NCI-H524 treated with DMSO at 0.1 percent for 48 hours (cell line): ENCODE results near the gene TERT.
A peak's percentile ranks its signal among the peaks of the same experiment; 100 is the strongest.
"Not testable (repeated sequence)": the region's sequence is repeated elsewhere in the genome, so short reads cannot be mapped to it uniquely, and the experiment has no call there.

ENCODE experiments used
- DNase-seq: peaks from one replicate; lab custom pipeline; 2025; lab: John Stamatoyannopoulos, UW

The TERT gene

DNA sequence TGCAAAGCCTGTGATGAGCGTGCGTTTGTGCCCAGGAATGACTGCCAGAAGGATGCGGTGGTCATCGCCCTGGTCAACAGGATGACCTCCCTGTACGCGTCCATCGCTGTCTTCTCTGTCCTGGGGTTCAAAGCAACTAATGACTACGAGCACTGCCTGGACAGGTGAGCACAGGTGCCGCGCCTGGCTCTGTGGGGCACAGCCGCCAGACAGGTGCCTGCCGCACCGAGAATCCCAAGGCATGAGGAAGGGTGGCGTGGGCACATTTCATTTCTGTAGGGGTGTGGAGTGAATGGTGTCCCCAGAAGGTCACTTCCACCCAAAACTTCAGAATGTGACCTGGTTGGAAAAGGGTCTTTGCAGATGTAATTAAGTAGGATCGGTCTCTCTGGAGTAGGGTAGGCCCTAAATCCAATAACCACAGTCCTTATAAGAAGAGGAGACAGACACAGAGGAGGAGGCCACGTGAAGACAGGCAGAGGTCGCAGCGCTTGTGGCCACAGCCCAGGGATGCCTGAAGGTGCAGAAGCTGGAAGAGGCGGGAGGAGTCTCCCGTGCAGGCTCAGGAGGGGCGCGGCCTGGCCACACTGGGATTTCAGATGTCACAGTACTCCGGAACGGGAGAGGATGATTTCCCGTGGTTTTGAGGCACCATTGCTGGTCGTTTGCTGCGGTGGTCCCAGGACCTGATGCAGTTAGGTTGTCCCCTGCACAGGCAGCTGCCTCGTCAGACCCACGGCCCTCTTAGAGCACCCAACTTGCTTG is 54.2 kb downstream of the TERT start:
- DNase-seq = no peak

DNA sequence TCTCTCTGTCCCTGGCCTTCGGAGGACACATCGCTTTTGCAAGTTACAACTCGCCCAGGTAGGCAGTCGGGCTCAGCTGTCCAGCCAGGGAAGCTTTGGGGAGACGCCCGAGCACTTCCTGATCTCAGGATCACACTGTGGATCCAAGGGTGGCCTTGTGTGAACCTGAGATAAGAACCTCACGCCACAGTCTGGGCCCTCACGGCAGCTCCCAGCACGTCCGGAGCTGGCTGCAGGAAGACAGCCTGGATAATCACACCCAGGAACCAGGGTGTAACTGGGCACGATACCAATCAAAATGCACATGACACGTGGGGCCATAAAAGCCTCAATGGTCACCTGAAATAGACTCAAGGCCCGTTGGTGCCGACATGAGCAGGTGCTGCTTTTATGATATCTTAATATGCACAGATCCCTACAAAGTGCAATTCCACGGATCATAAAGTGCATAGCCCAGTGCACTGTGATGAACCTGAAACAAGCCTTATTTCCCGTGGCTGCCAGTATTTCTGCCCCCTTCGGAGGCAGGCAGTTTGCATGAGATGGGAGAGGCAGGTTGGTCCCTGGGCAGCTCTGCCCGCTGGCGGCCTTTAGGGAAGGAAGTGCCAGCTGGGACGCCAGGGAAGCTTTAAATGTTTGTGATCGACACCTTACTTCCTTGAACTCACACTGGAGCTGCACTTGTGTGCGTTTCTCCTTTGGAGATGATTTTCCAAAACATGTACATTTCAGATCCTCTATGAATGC is 55.2 kb downstream of the TERT start:
- DNase-seq = no peak

DNA sequence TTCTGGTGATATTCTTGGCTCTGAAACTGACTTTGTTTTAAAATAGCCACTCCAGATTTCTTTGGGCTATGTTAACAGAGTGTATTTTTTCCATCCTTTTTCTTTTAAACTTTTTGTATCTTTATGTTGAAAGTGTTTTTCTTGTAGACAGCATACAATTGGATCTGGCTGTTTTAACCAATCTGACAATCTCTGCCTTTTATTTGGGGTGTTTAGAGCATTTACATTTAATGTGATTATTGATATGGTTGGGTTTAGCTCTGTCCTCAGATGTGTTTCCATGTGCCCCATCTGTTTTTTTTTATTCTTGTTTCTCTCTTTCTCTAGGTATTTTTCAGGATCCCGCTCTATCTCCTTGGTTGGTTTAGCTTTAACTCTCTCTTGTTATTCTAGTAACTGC is 59.0 kb downstream of the TERT start:
- DNase-seq = no peak

DNA sequence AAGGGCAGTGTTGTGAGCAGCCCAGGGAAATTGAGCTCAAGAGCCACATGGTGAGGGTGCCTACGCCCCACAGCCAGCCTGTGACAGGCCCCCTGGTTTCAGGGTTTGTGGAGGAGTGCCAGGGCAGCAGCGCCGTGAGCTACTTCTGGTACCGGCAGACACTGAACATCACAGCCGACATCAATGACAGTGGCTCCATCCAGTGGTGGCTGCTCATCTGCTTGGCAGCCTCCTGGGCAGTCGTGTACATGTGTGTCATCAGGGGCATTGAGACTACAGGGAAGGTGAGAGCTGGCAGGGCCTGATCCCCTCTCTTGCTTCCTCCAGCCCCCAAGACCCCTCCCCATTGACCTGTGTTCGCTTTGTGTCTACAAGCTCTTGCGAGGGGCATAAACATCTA is 59.5 kb downstream of the TERT start:
- DNase-seq = peak; percentile 14

DNA sequence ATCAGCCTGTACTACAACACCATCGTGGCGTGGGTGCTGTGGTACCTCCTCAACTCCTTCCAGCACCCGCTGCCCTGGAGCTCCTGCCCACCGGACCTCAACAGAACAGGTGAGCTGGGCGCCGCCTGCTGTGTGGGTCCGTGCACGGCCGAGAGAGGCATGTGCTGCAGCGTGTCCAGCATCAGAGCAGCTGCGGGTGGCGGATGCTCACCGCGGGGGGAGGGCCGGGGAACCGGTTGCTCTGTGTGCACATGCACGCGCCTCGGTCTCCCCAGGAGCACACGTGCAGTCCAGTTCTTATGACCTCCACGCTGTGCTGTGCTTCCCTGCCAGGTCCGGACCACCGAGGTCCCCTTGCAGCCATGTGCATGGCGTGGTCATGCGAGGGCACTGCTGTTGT is 62.1 kb downstream of the TERT start:
- no peak for DNase-seq

DNA sequence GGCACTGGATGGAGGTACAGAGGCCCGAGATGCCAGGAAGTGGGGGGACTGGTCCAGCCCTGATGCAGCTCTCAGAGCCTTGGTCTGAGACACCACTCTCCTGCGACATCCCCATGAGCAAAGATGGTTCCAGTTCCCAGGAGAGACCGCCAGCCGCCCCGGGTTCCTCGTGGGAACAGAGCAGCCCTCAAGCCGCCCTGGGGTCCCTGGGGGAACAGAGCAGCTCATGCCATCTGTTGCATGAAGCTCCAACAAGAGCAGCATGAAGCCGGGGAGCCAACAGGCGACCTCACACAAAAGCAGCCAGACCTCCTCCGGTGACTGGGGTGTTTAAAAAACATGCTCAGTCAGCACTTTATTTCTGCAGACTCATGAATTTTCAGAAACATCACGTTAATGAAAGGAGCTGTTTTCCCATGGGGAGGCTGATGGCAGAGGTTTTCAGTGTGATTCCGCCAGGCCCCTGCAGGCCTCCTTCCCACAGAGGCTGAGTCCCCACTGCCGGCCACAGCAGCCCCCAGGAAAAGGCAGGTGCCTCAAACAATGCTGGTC is 63.4 kb downstream of the TERT start:
- DNase-seq = no peak

DNA sequence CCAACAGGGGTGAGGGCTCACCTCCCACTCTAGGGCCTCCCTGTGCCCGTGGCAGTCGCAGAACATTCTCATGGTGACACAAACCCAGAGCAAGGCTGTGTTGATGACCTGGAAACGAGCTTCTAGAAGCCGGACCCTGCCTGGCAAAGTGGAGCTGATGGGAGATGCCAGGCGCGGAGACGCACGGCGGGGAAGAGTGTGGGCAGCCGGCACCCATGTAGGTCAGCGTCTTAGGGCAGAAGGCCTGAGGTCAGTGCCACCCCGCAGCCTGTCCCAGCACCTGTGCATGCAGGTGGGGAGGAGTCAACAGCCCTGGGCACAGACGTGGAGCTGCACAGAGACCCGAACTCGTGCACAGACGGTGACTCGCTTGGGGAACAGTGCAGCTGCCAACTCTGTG is 64.3 kb downstream of the TERT start:
- DNase-seq = no peak

DNA sequence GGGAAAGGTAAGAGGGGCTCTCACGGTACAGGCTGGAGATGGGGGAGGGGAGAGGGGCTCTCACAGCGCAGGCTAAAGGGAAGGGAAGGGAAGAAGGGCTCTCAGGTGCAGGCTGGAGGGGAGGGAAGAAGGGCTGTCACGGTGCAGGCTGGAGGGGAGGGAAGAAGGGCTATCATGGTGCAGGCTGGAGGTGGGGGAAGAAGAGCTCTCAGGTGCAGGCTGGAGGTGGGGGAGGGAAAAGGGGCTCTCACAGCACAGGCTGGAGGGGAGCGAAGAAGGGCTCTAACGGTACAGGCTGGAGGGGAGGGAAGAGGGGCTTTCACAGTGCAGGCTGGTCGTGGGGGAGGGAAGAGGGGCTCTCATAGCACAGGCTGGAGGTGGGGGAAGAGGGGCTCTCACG is 65.0 kb downstream of the TERT start:
- no peak for DNase-seq

DNA sequence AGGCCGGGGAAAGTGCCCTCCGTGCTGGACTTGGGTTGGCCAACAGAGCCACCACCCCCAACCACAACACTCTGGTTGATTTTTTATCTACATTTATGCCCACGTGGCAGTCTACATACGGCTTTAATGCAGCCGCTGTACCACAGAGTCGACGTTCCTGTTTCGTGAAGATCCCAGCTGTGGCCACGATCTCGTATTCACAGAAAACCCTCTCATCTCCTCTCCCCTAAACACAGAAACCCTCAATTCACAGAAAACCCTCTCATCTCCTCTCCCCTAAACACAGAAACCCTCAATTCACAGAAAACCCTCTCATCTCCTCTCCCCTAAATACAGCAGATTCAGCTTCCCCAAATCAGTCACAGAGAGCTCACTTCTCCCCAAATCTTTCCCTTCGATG is 65.8 kb downstream of the TERT start:
- not testable (repeated sequence) for DNase-seq

DNA sequence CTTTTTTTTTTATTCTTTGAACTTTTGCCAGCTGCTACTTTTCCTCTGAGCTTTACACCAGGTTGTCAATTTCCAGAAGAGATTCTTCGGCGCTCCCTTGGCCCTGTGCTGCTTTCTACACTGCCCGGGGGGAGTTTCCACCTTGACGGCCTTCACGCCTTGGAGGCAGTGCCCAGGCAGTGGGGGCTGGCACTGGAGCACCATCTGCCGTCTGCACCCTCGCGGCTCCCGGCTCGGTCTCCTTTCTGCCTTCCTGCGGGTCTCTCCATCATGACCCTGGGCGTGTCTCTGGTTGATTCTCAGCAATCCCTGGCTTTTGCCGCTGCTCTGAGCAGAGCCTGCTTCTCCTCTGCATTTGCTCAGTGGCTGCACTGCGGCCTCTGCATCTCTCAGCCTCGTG is 66.7 kb downstream of the TERT start:
- DNase-seq = peak; percentile 62

DNA sequence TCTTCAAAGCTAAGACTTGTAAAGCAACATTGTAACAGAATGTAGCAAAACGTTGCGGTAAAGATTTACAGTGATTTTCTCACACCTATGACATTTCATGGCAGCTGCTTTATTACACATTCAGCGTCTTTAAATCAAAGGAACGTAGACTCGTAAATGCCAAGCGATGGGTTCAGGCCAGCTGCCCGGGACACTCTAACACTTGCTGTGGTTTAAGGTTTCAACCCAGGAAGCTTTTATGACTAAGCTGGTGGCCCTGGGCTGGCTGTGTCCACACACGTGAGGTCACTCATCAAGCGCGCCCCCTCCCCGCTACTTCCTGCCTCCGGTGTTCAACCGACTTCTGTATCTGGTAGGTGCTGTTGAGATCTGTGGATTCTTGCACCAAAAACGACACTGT is 67.2 kb downstream of the TERT start:
- DNase-seq = peak; percentile 94

DNA sequence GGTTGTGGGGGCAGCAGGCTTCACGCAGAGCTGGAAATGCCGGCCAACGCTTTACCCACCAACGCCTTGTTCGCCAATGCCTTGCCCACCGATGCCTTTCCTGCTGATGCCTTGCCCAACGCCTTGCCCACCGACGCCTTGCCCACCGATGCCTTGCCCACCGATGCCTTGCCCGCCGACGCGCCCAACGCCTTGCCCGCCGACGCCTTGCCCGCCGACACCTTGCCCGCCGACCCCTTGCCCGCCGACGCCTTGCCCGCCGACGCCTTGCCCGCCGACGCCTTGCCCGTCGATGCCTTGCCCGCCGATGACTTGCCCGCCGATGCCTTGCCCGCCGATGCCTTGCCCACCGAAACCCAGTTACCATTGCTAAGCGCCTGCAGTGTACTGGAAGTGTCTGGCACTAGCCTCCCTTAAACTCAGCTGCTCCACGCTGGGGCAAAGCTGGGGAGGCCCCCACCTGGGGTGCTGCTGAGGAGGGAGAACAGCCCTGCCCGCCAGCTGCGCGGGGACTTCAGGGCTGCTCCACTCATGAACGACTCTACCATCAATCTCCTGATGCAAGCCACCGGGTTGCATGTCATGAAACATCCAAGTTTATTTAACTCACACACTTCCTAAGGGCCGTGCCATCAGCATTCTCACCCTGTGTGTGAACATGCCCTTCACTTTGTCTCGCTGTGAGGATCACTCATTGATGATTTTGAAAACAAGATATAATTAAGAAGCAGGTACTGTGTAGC is 67.9 kb downstream of the TERT start:
- DNase-seq = no peak

DNA sequence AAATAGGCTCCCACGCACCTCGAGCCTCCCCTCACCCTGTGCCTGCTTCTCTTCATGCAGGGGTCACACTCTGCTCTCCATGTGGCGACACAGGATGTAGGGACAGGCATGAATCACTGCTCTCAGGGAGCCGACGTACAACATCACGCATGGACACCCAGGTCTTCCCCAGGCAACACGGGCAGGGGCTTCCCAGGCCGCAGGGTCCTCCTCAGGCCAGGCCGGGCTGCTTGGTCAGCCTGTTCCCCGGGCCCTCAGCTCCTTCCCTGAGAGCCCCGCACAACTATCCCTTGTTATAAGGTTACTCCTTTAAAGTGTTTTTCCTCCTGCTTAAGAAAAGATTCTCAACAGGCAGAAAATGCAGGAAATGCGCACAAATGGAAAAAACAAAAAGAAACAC is 68.6 kb downstream of the TERT start:
- no peak for DNase-seq

DNA sequence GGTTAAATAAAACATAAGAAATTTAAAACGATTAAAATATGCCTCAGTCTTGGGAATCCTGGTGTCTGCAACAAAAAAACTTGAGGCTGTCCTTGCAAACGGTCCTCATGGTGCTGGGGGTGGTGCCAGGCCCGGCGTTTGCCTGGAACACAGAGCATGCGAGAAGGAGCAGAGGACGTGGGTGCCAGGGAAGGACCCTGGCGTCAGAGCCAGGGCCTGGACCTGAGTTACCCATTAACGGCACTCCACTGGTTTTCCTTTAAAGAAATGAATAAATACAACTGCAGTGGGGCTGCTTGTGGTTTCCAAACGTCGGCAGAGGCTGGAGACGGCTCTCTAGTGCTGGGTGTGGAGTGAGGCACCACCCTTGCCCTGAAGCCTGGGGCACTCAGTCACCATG is 69.8 kb downstream of the TERT start, which contains the start of gene SLC6A18:
SLC6A18 (plus strand) TSS at position 301 of the 400 bp plus-strand sequence; CDS start at position 398, 97 bp downstream.
- no peak for DNase-seq

DNA sequence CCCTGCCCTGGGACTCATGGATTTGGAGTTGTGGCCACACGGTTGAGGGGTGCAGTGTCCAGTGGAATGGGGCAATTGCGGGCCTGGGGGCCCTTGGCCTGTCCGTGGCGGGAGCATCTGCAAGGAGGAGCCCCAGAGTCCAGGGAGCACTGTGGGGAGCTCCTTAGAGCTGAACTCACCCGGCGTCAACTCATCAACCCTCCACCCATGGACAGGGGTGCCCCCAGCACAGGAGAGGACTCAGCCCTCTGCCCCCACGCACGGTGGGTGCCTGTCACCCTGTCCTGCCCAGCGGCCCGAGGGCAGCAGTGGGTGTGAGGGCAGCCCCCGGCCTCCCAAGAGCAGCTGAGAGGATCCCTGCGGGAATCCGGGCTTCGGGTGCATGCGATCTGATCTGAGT is 70.2 kb downstream of the TERT start:
- DNase-seq = no peak

DNA sequence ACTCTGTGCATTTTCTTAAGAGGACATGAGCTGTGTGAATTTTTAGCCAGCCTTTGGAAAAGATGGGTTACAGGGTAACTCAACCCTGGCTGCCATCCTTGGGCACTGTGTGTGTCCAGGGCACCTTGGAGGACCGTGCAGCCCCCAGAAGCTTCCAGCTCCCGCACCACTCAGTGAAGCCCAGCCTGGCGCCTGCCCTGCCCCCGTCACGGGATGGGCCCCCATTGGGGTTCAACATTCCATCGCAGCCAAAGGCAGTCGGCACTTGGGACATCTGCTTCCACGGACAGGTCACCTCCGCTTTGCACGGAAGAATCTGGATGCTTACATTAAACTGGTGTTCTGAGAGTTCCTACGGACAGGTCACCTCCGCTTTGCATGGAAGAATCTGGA is 71.6 kb downstream of the TERT start:
- no peak for DNase-seq

DNA sequence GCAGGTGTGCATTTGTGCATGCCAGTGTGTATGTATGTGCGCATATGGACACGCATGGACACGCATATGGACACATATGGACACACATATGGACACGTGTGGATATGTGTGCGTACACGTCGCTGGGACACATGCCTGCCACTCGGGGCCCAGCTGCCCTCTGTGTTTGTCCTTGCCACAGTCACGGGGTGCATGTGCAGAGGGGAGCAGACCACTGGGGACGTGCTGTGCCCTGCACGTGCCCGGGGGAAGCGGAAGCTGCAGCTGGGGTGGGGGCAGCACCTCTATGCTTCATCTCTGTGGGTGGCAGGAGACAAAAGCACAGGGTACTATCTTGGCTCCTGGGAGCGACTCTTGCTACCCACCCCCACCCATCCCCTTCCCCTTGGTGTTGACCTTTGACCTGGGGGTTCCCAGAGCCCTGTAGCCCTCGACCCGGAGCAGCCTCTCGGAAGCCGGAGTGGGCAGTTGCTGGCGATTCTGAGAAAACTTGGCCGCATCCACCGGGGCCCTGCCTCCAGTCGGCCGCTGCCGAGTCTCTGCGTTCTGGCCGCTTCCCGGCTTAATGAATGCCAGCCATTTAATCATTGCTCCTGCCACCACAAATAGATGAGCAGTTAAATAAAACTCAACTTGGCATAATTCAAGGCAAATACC is 72.1 kb downstream of the TERT start:
- DNase-seq = no peak

DNA sequence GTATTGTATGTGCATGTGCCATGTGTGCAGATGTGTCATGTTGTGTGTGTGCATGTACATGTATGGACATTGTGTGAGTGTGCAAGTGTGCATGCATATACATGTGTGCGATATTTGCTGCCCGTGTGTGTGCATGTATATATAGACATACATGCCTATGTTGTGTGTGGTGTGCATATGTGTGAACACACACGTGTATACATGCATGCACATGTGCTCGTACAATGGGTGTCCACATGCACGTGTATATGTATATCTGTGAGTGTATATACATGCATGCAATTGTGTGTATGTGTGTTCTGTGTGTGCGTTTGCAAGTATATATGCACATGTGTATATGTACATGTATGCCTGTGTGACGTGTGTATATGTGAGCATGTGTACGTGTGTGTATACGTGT is 72.7 kb downstream of the TERT start:
- no peak for DNase-seq

DNA sequence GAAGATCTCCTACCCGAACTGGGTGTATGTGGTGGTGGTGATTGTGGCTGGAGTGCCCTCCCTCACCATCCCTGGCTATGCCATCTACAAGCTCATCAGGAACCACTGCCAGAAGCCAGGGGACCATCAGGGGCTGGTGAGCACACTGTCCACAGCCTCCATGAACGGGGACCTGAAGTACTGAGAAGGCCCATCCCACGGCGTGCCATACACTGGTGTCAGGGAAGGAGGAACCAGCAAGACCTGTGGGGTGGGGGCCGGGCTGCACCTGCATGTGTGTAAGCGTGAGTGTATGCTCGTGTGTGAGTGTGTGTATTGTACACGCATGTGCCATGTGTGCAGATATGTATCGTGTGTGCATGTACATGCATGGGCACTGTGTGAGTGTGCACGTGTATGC is 73.1 kb downstream of the TERT start:
- no peak for DNase-seq

DNA sequence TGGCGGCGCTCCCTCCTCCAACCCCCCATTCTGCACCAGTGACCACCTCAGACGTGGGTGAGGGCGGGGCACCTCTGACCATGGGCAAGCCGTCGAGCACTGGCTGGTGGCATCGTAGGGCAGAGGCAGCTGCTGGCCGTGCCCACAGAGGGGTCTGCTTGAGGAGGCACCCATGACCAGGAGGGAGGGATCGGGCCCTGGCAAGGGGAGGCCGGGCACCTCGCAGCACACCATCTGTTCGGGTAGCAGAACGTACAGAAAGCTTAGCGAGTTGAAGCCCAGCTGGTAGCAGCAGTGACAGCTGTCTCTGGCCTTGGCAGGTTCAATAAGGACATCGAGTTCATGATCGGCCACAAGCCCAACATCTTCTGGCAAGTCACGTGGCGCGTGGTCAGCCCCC is 74.0 kb downstream of the TERT start:
- peak; percentile 87 for DNase-seq

DNA sequence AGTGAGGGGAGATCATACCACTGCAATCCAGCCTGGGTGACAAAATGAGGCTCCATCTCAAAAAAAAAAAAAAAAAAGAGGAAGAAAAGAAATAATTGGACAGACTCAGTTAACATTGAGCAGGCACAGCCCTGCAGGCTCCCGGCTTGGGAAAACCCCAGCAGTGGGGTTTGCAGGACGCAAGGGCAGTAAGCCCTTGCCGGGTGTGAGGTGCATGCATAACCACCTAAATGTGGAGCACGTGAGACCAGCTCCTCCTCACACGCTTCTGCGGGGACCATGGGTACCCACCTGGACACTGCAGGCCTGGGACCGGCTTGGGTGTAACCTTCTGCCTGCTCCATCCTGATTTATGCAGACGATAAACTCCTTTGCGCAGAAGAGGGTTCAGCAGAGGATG is 74.5 kb downstream of the TERT start:
- DNase-seq = no peak

DNA sequence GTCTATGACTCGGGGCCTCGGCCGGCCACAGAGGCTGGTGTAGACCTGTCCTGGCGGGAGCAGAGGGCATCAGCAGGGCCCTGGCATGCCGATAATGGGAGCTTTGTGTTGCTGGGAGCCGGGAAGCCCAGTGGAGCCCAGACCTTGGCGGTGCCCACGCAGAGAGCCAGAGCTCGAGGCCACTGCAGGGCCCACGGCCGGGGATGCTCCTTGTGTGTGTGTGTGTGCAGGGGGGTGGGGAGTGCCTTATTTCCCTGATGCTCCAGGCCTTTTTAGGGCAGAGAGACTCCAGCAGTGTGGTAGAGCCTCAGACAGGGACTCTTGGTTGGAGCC is 75.1 kb downstream of the TERT start:
- no peak for DNase-seq
